Measurements from ENCODE around the gene JAZF1.

JAZF1 gene

GRCh38 chr7:27846388-27846787 is 334.2 kb downstream of the JAZF1 start:
- TF ChIP-seq REST (IDR thresholded peaks at IDR 0.05; ENCODE audit: insufficient read depth in 1 of 2, low read depth in 2 of 2, low read length in 2 of 2), result no peak
- no peak for TF ChIP-seq SIN3A (IDR thresholded peaks at IDR 0.05; ENCODE audit: borderline replicate concordance, insufficient read depth, low read length)
- no peak for TF ChIP-seq FOXP2 (optimal IDR thresholded peaks at IDR 0.05; ENCODE audit: borderline replicate concordance, extremely low read depth, extremely low read length, insufficient read depth)
- TF ChIP-seq POLR2AphosphoS5 (IDR thresholded peaks at IDR 0.05; ENCODE audit: low read depth, low read length), result no peak
- TF ChIP-seq TAF1 (IDR thresholded peaks at IDR 0.05; ENCODE audit: borderline replicate concordance, insufficient read depth, low read length), result no peak

- TF ChIP-seq REST (IDR thresholded peaks at IDR 0.05; ENCODE audit: insufficient read depth in 1 of 2, low read depth in 2 of 2, low read length in 2 of 2) (no peak), TAF1 (IDR thresholded peaks at IDR 0.05; ENCODE audit: borderline replicate concordance, insufficient read depth, low read length) (no peak), SIN3A (IDR thresholded peaks at IDR 0.05; ENCODE audit: borderline replicate concordance, insufficient read depth, low read length) (no peak), POLR2AphosphoS5 (IDR thresholded peaks at IDR 0.05; ENCODE audit: low read depth, low read length) (no peak), FOXP2 (optimal IDR thresholded peaks at IDR 0.05; ENCODE audit: borderline replicate concordance, extremely low read depth, extremely low read length, insufficient read depth) (no peak)
These were observed 336.9 kb downstream of the JAZF1 start for GRCh38 chr7:27843584-27844305.

GRCh38 chr7:27842851-27843250 is 337.7 kb downstream of the JAZF1 start:
- no peak for TF ChIP-seq TAF1 (IDR thresholded peaks at IDR 0.05; ENCODE audit: borderline replicate concordance, insufficient read depth, low read length)
- TF ChIP-seq REST (IDR thresholded peaks at IDR 0.05; ENCODE audit: insufficient read depth in 1 of 2, low read depth in 2 of 2, low read length in 2 of 2), result no peak
- no peak for TF ChIP-seq SIN3A (IDR thresholded peaks at IDR 0.05; ENCODE audit: borderline replicate concordance, insufficient read depth, low read length)
- TF ChIP-seq FOXP2 (optimal IDR thresholded peaks at IDR 0.05; ENCODE audit: borderline replicate concordance, extremely low read depth, extremely low read length, insufficient read depth), result no peak
- TF ChIP-seq POLR2AphosphoS5 (IDR thresholded peaks at IDR 0.05; ENCODE audit: low read depth, low read length), result no peak

GRCh38 chr7:27842094-27842692 is 338.4 kb downstream of the JAZF1 start:
- no peak for TF ChIP-seq SIN3A (IDR thresholded peaks at IDR 0.05; ENCODE audit: borderline replicate concordance, insufficient read depth, low read length)
- no peak for TF ChIP-seq TAF1 (IDR thresholded peaks at IDR 0.05; ENCODE audit: borderline replicate concordance, insufficient read depth, low read length)
- no peak for TF ChIP-seq FOXP2 (optimal IDR thresholded peaks at IDR 0.05; ENCODE audit: borderline replicate concordance, extremely low read depth, extremely low read length, insufficient read depth)
- no peak for TF ChIP-seq POLR2AphosphoS5 (IDR thresholded peaks at IDR 0.05; ENCODE audit: low read depth, low read length)
- TF ChIP-seq REST (IDR thresholded peaks at IDR 0.05; ENCODE audit: insufficient read depth in 1 of 2, low read depth in 2 of 2, low read length in 2 of 2), result no peak
